ENCODE results near the gene RAPGEF2. TPM values are rescaled to one million over a fixed set of nuclear protein-coding genes. Genes with fewer than 3 reads are reported as not detected.

RAPGEF2 gene
- total and polyA plus RNA-seq, 2 donors (not counting 3 experiments of a cell fraction or from before 2014, with no cell fraction given) = 28.7 to 55.2 TPM

DNA sequence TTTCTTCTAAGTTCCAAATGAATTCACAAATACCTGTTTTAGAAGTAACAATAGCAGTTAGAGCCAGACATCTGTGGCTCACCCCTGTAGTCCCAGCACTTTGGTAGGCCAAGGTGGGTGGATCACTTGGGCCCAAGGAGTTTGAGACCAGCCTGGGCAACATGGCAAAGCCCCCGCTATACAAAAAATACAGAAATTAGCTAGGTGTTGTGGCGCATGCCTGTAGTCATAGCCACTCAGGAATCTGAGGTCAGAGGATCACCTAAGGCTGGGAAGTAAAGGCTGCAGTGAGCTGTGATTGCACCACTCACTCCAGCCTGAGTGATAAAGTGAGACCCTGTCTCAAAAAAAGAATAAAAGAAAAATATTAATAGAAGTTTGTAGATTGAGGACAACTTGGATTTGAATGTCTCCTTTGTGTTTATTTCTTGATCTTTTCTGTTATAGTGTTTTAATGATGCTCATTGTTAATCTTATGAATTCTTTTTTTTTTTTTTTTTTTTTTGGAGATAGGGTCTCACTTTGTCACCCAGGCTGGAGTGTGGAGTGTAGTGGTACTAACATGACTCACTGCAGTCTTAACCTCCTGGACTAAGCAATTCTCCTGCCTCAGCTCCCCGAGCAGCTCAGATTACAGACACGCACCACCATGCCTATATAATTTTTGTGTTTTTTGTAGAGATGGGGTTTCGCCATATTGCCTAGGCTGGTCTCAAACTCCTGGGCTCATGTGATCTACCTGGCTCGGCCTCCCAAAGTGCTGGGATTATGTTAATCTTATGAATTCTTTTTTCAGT lies 30.7 kb upstream of the RAPGEF2 start:
- H3K27me3 ChIP-seq (ENCODE audit: control insufficient read depth in 2 of 2, insufficient read depth in 2 of 2, low read length in 2 of 2) = no peaks in the 10 kb centered on the region
- H3K27ac ChIP-seq (ENCODE audit: insufficient read depth, low read depth, low read length) = peak overlapping the region; percentile 66
- peaks cover 18% of the 10 kb centered on the region for H3K4me1 ChIP-seq (ENCODE audit: control insufficient read depth, extremely low read depth, insufficient read depth, low read length)
- H3K9me3 ChIP-seq (replicated peaks; ENCODE audit: control insufficient read depth, insufficient read depth, low read length) = no peaks in the 10 kb centered on the region
- no peak for DNase-seq (ENCODE audit: low read depth, low spot score)
- BruUV-seq (replicated peaks) = no TSS peak
- intact Hi-C loops (cut with micrococcal nuclease) = no loop called here
- ChIA-PET CTCF (interaction anchor here (0.8 to 1.0 kb wide), 3 partner anchors 11 to 187 kb away, joined by 3 read pairs; no protein-coding TSS in a partner anchor), POLR2A (no interaction called here)
- H3K36me3 ChIP-seq (ENCODE audit: control insufficient read depth in 2 of 2, extremely low read depth in 1 of 2, insufficient read depth in 2 of 2, low read length in 2 of 2) = no peaks in the 10 kb centered on the region
- dilution Hi-C loops (cut with MboI; ENCODE audit: extremely low pct_ligation_motif_present, low sequenced_read_pairs) = no loop called here
- no peaks in the 10 kb centered on the region for H3K79me2 ChIP-seq (ENCODE audit: control insufficient read depth, insufficient read depth, low read length)
- H3K4me3 ChIP-seq (replicated peaks in 1 of 3; ENCODE audit: insufficient read depth in 1 of 3, low read depth in 1 of 3, low read length in 3 of 3) = no peak overlapping the region
- FAIRE-seq = no peak
- TF ChIP-seq, protein P1, sequence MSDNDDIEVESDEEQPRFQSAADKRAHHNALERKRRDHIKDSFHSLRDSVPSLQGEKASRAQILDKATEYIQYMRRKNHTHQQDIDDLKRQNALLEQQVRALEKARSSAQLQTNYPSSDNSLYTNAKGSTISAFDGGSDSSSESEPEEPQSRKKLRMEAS (IDR thresholded peaks at IDR 0.05; ENCODE audit: insufficient read depth, insufficient read length) = no peak
- H2AFZ ChIP-seq (ENCODE audit: low read depth, low read length) = peak overlapping the region; percentile 52
- no peak overlapping the region for H3K9ac ChIP-seq (replicated peaks; ENCODE audit: extremely low read depth, insufficient read depth, low read length)
- peak overlapping the region; percentile 53 for H3K4me2 ChIP-seq (ENCODE audit: insufficient read depth, low read length)
- no peaks in the 10 kb centered on the region for H4K20me1 ChIP-seq (replicated peaks; ENCODE audit: control insufficient read depth, extremely low read depth, insufficient read depth, low read length)
- H3K9me1 ChIP-seq (replicated peaks; ENCODE audit: control insufficient read depth, extremely low read depth, insufficient read depth, low read length) = no peaks in the 10 kb centered on the region

DNA sequence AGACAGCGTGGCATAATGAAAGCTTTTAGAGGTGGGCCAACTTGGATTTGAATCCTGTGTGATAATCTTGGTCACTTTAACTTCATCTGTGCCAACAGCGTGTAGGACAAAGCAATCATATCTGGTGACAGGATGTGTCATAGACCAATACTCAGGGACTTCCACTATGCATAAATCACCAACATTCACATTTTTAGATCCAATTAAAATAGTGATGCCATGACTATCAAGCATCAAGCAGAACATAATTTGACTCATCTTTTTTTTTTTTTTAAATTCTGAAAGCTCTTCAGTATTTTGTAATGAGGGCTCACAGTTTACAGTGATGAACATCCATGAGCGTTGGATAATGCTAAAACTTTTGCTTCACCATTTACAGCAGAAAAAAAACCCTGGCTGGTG lies 27.3 kb upstream of the RAPGEF2 start:
- Histone ChIP-seq H3K4me1 (ENCODE audit: control insufficient read depth, extremely low read depth, insufficient read depth, low read length) (peaks cover 17% of the 10 kb centered on the region), H3K27me3 (ENCODE audit: control insufficient read depth in 2 of 2, insufficient read depth in 2 of 2, low read length in 2 of 2) (no peaks in the 10 kb centered on the region), H3K9me3 (replicated peaks; ENCODE audit: control insufficient read depth, insufficient read depth, low read length) (no peaks in the 10 kb centered on the region), H2AFZ (ENCODE audit: low read depth, low read length) (no peak overlapping the region), H3K79me2 (ENCODE audit: control insufficient read depth, insufficient read depth, low read length) (no peaks in the 10 kb centered on the region), H3K27ac (ENCODE audit: insufficient read depth, low read depth, low read length) (no peak overlapping the region), H4K20me1 (replicated peaks; ENCODE audit: control insufficient read depth, extremely low read depth, insufficient read depth, low read length) (no peaks in the 10 kb centered on the region), H3K9ac (replicated peaks; ENCODE audit: extremely low read depth, insufficient read depth, low read length) (no peak overlapping the region), H3K36me3 (ENCODE audit: control insufficient read depth in 2 of 2, extremely low read depth in 1 of 2, insufficient read depth in 2 of 2, low read length in 2 of 2) (no peaks in the 10 kb centered on the region), H3K9me1 (replicated peaks; ENCODE audit: control insufficient read depth, extremely low read depth, insufficient read depth, low read length) (no peaks in the 10 kb centered on the region), H3K4me3 (replicated peaks in 1 of 3; ENCODE audit: insufficient read depth in 1 of 3, low read depth in 1 of 3, low read length in 3 of 3) (no peak overlapping the region), H3K4me2 (ENCODE audit: insufficient read depth, low read length) (no peak overlapping the region)
- FAIRE-seq (no peak), DNase-seq (ENCODE audit: low read depth, low spot score) (no peak)
- ChIA-PET CTCF (no interaction called here), POLR2A (no interaction called here)
- TF ChIP-seq, protein P1 (IDR thresholded peaks at IDR 0.05; ENCODE audit: insufficient read depth, insufficient read length) = no peak
- TF ChIP-seq POLR2A (IDR thresholded peaks at IDR 0.05; ENCODE audit: low read depth, low read length) = no peak
- TF ChIP-seq MYC (IDR thresholded peaks at IDR 0.05; ENCODE audit: low read depth, low read length) = no peak
- TF ChIP-seq EZH2 (IDR thresholded peaks at IDR 0.05; ENCODE audit: borderline replicate concordance, low read depth, low read length, severe bottlenecking) = no peak
- TF ChIP-seq GATA2 (IDR thresholded peaks at IDR 0.05; ENCODE audit: insufficient read depth, insufficient read length, low read depth, low read length) = no peak
- TF ChIP-seq, protein P2, sequence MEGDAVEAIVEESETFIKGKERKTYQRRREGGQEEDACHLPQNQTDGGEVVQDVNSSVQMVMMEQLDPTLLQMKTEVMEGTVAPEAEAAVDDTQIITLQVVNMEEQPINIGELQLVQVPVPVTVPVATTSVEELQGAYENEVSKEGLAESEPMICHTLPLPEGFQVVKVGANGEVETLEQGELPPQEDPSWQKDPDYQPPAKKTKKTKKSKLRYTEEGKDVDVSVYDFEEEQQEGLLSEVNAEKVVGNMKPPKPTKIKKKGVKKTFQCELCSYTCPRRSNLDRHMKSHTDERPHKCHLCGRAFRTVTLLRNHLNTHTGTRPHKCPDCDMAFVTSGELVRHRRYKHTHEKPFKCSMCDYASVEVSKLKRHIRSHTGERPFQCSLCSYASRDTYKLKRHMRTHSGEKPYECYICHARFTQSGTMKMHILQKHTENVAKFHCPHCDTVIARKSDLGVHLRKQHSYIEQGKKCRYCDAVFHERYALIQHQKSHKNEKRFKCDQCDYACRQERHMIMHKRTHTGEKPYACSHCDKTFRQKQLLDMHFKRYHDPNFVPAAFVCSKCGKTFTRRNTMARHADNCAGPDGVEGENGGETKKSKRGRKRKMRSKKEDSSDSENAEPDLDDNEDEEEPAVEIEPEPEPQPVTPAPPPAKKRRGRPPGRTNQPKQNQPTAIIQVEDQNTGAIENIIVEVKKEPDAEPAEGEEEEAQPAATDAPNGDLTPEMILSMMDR (IDR thresholded peaks at IDR 0.05; ENCODE audit: extremely low read depth in 1 of 2, insufficient read depth in 1 of 2, low read depth in 1 of 2, low read length in 2 of 2) = no peak
- no peak for TF ChIP-seq FOS (IDR thresholded peaks at IDR 0.05; ENCODE audit: borderline replicate concordance, insufficient read depth, low read length)
- TF ChIP-seq POLR2AphosphoS5 (IDR thresholded peaks at IDR 0.05; ENCODE audit: insufficient read depth, low read depth, low read length) = no peak
- no peak for TF ChIP-seq JUN (IDR thresholded peaks at IDR 0.05; ENCODE audit: borderline replicate concordance, insufficient read depth, insufficient read length, low read depth)
- no TSS peak for BruUV-seq (replicated peaks)
- dilution Hi-C loops (cut with MboI; ENCODE audit: extremely low pct_ligation_motif_present, low sequenced_read_pairs) (no loop called here), intact Hi-C loops (cut with micrococcal nuclease) (no loop called here)
